ENCODE measurements around the gene TMX4.
"Not testable (repeated sequence)": the region's sequence is repeated elsewhere in the genome, so short reads cannot be mapped to it uniquely, and the experiment has no call there.

TMX4 gene

GRCh38 chr20:7966176-7966575 is 53.4 kb downstream of the TMX4 start:
- DNase-seq: no peak

- DNase-seq: no peak
Measured at GRCh38 chr20:7959484-7959883, 60.1 kb downstream of the TMX4 start.

GRCh38 chr20:7956561-7956960 is 63.0 kb downstream of the TMX4 start:
- not testable (repeated sequence) for DNase-seq

GRCh38 chr20:7950387-7950786 is 69.2 kb downstream of the TMX4 start:
- DNase-seq: no peak

- no peak for DNase-seq
Measured at GRCh38 chr20:7943891-7944290, 75.7 kb downstream of the TMX4 start.

GRCh38 chr20:7940341-7940740 is 79.2 kb downstream of the TMX4 start, which contains the start of gene HAO1:
Gene HAO1, minus strand, starts transcription at chr20:7940458. Its CDS starts 36 bp downstream, at chr20:7940422.
- DNase-seq: no peak

- DNase-seq: no peak
Measured at GRCh38 chr20:7939663-7940062, 79.9 kb downstream of the TMX4 start.

- no peak for DNase-seq
Measured at GRCh38 chr20:7938058-7938457, 81.5 kb downstream of the TMX4 start.

GRCh38 chr20:7937328-7937727 is 82.2 kb downstream of the TMX4 start:
- DNase-seq: no peak

GRCh38 chr20:7935027-7935551 is 84.5 kb downstream of the TMX4 start:
- DNase-seq: no peak

GRCh38 chr20:7933346-7933745 is 86.2 kb downstream of the TMX4 start:
- DNase-seq: no peak

GRCh38 chr20:7930343-7930742 is 89.2 kb downstream of the TMX4 start:
- DNase-seq: no peak
